ENCODE measurements around the gene STAT4.

STAT4 gene

DNA sequence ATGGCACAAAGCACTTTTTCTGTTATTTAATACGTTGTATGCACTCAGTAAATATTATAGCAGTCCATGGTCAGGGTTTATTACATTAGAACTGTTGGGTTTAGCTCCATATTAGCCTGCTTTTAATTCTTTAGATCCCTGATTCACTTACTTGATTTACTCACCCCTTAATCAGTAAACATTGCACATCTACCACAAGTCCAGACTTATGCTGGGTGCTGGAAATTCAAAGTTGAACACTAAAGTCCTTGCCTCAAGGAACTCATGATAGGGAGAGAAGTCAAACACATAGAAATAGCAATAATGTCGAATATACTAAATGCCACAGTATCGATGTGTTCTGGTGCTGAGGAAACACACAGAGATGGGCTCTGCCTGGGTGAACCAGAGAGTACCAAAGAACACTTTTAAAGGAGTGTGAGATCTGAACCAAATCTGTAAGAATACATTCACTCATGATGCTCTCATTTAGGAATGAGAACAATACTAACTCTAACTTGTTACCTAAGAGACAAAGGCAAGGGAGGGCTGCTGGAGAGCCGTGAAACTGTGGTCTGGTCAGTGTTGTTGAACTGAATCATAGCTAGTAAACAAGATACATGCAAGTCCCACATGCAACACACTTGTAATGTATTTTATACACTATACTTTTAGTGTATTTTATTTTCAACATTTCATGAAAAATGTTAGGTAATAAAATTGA is 4.9 kb downstream of the STAT4 start:
- H4K91ac ChIP-seq (ENCODE audit: low read depth, low read length) = no peak overlapping the region
- DNase-seq = no peak
- H3K14ac ChIP-seq (ENCODE audit: low read length) = no peak overlapping the region
- no peak overlapping the region for H2BK12ac ChIP-seq (ENCODE audit: low read length)
- no peaks in the 10 kb centered on the region for H3K79me2 ChIP-seq (ENCODE audit: control insufficient read depth, insufficient read depth, low read length, poor library complexity)
- no peak overlapping the region for H3K18ac ChIP-seq (ENCODE audit: low read length)
- H3K4me3 ChIP-seq (ENCODE audit: low read depth, low read length) = no peak overlapping the region
- H3K27ac ChIP-seq (ENCODE audit: low read depth, low read length) = no peak overlapping the region
- H2AFZ ChIP-seq (ENCODE audit: insufficient read depth, low read length, poor library complexity) = no peak overlapping the region
- peaks cover 0 to 8% of the 10 kb centered on the region in 2 experiments for H3K4me1 ChIP-seq (ENCODE audit: control insufficient read depth in 1 of 2, insufficient read depth in 2 of 2, low read length in 2 of 2)
- no peak overlapping the region for H3K9ac ChIP-seq (ENCODE audit: low read length)
- H2BK120ac ChIP-seq (ENCODE audit: insufficient read depth, low read length, poor library complexity) = no peak overlapping the region
- H3K23ac ChIP-seq (ENCODE audit: low read length) = no peak overlapping the region
- H3K27me3 ChIP-seq (ENCODE audit: insufficient read depth, low read length) = peaks cover 4% of the 10 kb centered on the region
- H2AK5ac ChIP-seq (ENCODE audit: low read length) = no peak overlapping the region
- H3K79me1 ChIP-seq (ENCODE audit: low read length) = no peaks in the 10 kb centered on the region
- H4K12ac ChIP-seq (ENCODE audit: low read depth, low read length) = no peak overlapping the region
- H3K4me2 ChIP-seq (ENCODE audit: low read length) = no peak overlapping the region
- no peak overlapping the region for H4K8ac ChIP-seq (ENCODE audit: low read depth, low read length)
- H2BK5ac ChIP-seq (ENCODE audit: low read depth, low read length, poor library complexity) = no peak overlapping the region
- no peaks in the 10 kb centered on the region for H3K9me3 ChIP-seq (ENCODE audit: insufficient read depth, low read depth, low read length)
- H3K4ac ChIP-seq (ENCODE audit: low read depth, low read length) = no peak overlapping the region
- H3K36me3 ChIP-seq (ENCODE audit: control insufficient read depth in 1 of 2, insufficient read depth in 2 of 2, low read length in 2 of 2) = no peaks in the 10 kb centered on the region
- no CpG with 5 or more reads among the region's 4 CpGs for WGBS (ENCODE audit: extremely low coverage, insufficient coverage, insufficient read length)

DNA sequence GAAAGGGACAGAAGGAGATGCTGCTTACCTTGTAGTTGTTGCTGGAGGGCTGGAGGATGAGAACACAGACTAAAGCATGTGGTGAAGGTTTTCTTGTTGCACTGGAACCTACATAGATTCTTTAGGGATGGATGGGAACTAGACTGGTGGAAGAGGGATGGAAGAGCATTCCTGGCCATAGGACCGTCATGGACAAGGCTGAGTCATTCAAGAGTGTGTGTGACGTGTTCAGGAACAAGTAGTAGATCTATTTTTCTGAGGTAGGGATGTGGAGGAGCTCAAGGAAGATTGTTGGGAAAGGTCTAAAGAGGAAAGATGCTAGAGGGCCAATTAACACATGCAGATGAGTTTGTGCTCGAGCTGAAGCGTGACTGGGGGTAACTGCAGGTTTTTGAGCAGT is 6.6 kb downstream of the STAT4 start:
- Histone ChIP-seq H2BK12ac (ENCODE audit: low read length) (no peak overlapping the region), H3K79me2 (ENCODE audit: control insufficient read depth, insufficient read depth, low read length, poor library complexity) (no peaks in the 10 kb centered on the region), H3K79me1 (ENCODE audit: low read length) (no peaks in the 10 kb centered on the region), H3K4me3 (ENCODE audit: low read depth, low read length) (no peak overlapping the region), H2AK5ac (ENCODE audit: low read length) (no peak overlapping the region), H3K14ac (ENCODE audit: low read length) (no peak overlapping the region), H4K91ac (ENCODE audit: low read depth, low read length) (no peak overlapping the region), H3K9me3 (ENCODE audit: insufficient read depth, low read depth, low read length) (no peaks in the 10 kb centered on the region), H3K4me1 (ENCODE audit: control insufficient read depth in 1 of 2, insufficient read depth in 2 of 2, low read length in 2 of 2) (no peaks in the 10 kb centered on the region), H3K27me3 (ENCODE audit: insufficient read depth, low read length) (no peaks in the 10 kb centered on the region), H3K4ac (ENCODE audit: low read depth, low read length) (no peak overlapping the region), H3K23ac (ENCODE audit: low read length) (peak overlapping the region; percentile 34), H3K36me3 (ENCODE audit: control insufficient read depth in 1 of 2, insufficient read depth in 2 of 2, low read length in 2 of 2) (no peaks in the 10 kb centered on the region), H4K8ac (ENCODE audit: low read depth, low read length) (no peak overlapping the region), H3K4me2 (ENCODE audit: low read length) (no peak overlapping the region), H2AFZ (ENCODE audit: insufficient read depth, low read length, poor library complexity) (no peak overlapping the region), H3K9ac (ENCODE audit: low read length) (no peak overlapping the region), H2BK5ac (ENCODE audit: low read depth, low read length, poor library complexity) (no peak overlapping the region), H3K18ac (ENCODE audit: low read length) (no peak overlapping the region), H3K27ac (ENCODE audit: low read depth, low read length) (no peak overlapping the region), H4K12ac (ENCODE audit: low read depth, low read length) (no peak overlapping the region), H2BK120ac (ENCODE audit: insufficient read depth, low read length, poor library complexity) (no peak overlapping the region)
- no peak for DNase-seq
- WGBS (ENCODE audit: extremely low coverage, insufficient coverage, insufficient read length) = no CpG with 5 or more reads among the region's 4 CpGs

DNA sequence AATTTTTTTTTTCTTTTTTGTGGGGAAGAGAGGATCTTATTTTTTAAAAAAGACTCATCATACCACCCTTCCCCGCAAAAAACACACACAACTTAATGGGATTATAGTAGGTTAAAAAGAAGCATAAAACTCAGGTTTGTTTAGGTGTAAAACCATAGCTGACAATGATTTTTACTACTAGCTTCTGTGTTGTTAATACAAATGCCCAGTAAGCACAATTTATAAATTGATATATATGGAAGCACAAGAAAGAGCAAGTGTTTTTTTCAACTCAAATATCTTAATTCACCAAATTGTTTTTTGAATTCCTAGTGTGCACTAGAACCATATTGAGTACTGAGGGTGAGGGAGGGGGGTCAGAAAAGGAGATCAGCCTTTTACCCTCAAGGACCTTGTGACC is 7.0 kb downstream of the STAT4 start:
- no peak overlapping the region for H4K12ac ChIP-seq (ENCODE audit: low read depth, low read length)
- H3K14ac ChIP-seq (ENCODE audit: low read length) = no peak overlapping the region
- WGBS (ENCODE audit: extremely low coverage, insufficient coverage, insufficient read length) = no CpG with 5 or more reads among the region's 1 CpG
- H4K8ac ChIP-seq (ENCODE audit: low read depth, low read length) = no peak overlapping the region
- no peak overlapping the region for H3K4me2 ChIP-seq (ENCODE audit: low read length)
- no peak overlapping the region for H3K27ac ChIP-seq (ENCODE audit: low read depth, low read length)
- H3K79me2 ChIP-seq (ENCODE audit: control insufficient read depth, insufficient read depth, low read length, poor library complexity) = no peaks in the 10 kb centered on the region
- no peak overlapping the region for H2AFZ ChIP-seq (ENCODE audit: insufficient read depth, low read length, poor library complexity)
- no peaks in the 10 kb centered on the region for H3K9me3 ChIP-seq (ENCODE audit: insufficient read depth, low read depth, low read length)
- H2BK12ac ChIP-seq (ENCODE audit: low read length) = no peak overlapping the region
- no peaks in the 10 kb centered on the region for H3K36me3 ChIP-seq (ENCODE audit: control insufficient read depth in 1 of 2, insufficient read depth in 2 of 2, low read length in 2 of 2)
- H3K18ac ChIP-seq (ENCODE audit: low read length) = no peak overlapping the region
- H2BK5ac ChIP-seq (ENCODE audit: low read depth, low read length, poor library complexity) = no peak overlapping the region
- no peaks in the 10 kb centered on the region for H3K27me3 ChIP-seq (ENCODE audit: insufficient read depth, low read length)
- H3K23ac ChIP-seq (ENCODE audit: low read length) = peak overlapping the region; percentile 34
- no peak overlapping the region for H3K9ac ChIP-seq (ENCODE audit: low read length)
- H2BK120ac ChIP-seq (ENCODE audit: insufficient read depth, low read length, poor library complexity) = no peak overlapping the region
- DNase-seq = no peak
- H3K4me3 ChIP-seq (ENCODE audit: low read depth, low read length) = no peak overlapping the region
- H4K91ac ChIP-seq (ENCODE audit: low read depth, low read length) = no peak overlapping the region
- no peaks in the 10 kb centered on the region for H3K79me1 ChIP-seq (ENCODE audit: low read length)
- H2AK5ac ChIP-seq (ENCODE audit: low read length) = no peak overlapping the region
- no peaks in the 10 kb centered on the region for H3K4me1 ChIP-seq (ENCODE audit: control insufficient read depth in 1 of 2, insufficient read depth in 2 of 2, low read length in 2 of 2)
- H3K4ac ChIP-seq (ENCODE audit: low read depth, low read length) = no peak overlapping the region

DNA sequence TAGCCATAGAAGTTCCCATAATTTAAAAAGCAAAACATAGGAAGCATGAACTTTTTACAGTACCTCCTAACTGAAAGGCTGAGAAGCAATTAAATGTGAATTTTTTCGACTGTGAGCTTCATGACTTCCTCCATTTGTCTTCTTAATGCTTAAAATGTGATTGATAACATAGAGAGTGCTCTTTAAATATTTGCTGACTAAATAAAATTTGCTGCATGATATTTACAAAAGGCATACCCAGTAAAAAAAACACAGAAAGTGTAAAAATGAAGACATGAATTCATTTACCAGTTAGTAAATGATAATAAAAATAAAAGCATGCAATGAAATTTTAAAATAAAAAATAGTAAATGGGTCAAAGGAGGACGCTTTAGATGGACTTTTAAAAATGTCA is 21.9 kb downstream of the STAT4 start:
- Histone ChIP-seq H3K18ac (ENCODE audit: low read length) (no peak overlapping the region), H2AK5ac (ENCODE audit: low read length) (no peak overlapping the region), H3K36me3 (ENCODE audit: control insufficient read depth in 1 of 2, insufficient read depth in 2 of 2, low read length in 2 of 2) (no peaks in the 10 kb centered on the region), H3K9me3 (ENCODE audit: insufficient read depth, low read depth, low read length) (no peaks in the 10 kb centered on the region), H2BK120ac (ENCODE audit: insufficient read depth, low read length, poor library complexity) (no peak overlapping the region), H4K12ac (ENCODE audit: low read depth, low read length) (no peak overlapping the region), H3K9ac (ENCODE audit: low read length) (no peak overlapping the region), H3K79me2 (ENCODE audit: control insufficient read depth, insufficient read depth, low read length, poor library complexity) (no peaks in the 10 kb centered on the region), H3K23ac (ENCODE audit: low read length) (no peak overlapping the region), H3K4me3 (ENCODE audit: low read depth, low read length) (no peak overlapping the region), H2BK12ac (ENCODE audit: low read length) (no peak overlapping the region), H3K14ac (ENCODE audit: low read length) (no peak overlapping the region), H2AFZ (ENCODE audit: insufficient read depth, low read length, poor library complexity) (no peak overlapping the region), H3K27ac (ENCODE audit: low read depth, low read length) (no peak overlapping the region), H3K4me2 (ENCODE audit: low read length) (no peak overlapping the region), H3K4me1 (ENCODE audit: control insufficient read depth in 1 of 2, insufficient read depth in 2 of 2, low read length in 2 of 2) (no peaks in the 10 kb centered on the region), H3K4ac (ENCODE audit: low read depth, low read length) (no peak overlapping the region), H4K8ac (ENCODE audit: low read depth, low read length) (no peak overlapping the region), H3K27me3 (ENCODE audit: insufficient read depth, low read length) (no peaks in the 10 kb centered on the region), H3K79me1 (ENCODE audit: low read length) (no peaks in the 10 kb centered on the region), H4K91ac (ENCODE audit: low read depth, low read length) (no peak overlapping the region), H2BK5ac (ENCODE audit: low read depth, low read length, poor library complexity) (no peak overlapping the region)
- no CpG with 5 or more reads among the region's 2 CpGs for WGBS (ENCODE audit: extremely low coverage, insufficient coverage, insufficient read length)
- no peak for DNase-seq

All from trophoblast cell (in vitro differentiated cells and primary cell).